Posterior cingulate gyrus (tissue), 11 donors: ENCODE data around the gene RASSF7.
A peak's percentile ranks its signal among the peaks of the same experiment; 100 is the strongest.

ENCODE experiments used
- DNase-seq, 10 donors: peaks; one replicate each; pipeline versions ENCODE4 v3.0.0 to v3.0.0-alpha.2; 2020 to 2021; ENCODE audit warnings: mixed read lengths in 3 of 10
- intact Hi-C: fragments of 100-400 bp; cut with DNase I; formaldehyde crosslinking; loops from one replicate; pipeline ENCODE4 v1.15.1; 2023

RASSF7 gene

GRCh38 chr11:548700-549603, 11.8 kb upstream of the RASSF7 start:
- intact Hi-C loops = no loop called here
- peak in 1 of 10 donors; percentile 66 for DNase-seq

- intact Hi-C loops = no loop called here
Measured at GRCh38 chr11:550021-550745, 10.6 kb upstream of the RASSF7 start.

GRCh38 chr11:550746-551085, 10.1 kb upstream of the RASSF7 start:
- intact Hi-C loops = no loop called here
- DNase-seq = no peak

More at GRCh38 chr11:550021-550745, 10.6 kb upstream of the RASSF7 start:
- DNase-seq = no peak

GRCh38 chr11:551131-551530, 9.6 kb upstream of the RASSF7 start:
- intact Hi-C loops = no loop called here
- no peak for DNase-seq

GRCh38 chr11:551596-551995, 9.2 kb upstream of the RASSF7 start:
- intact Hi-C loops = no loop called here
- no peak for DNase-seq

- intact Hi-C loops = no loop called here
- no peak for DNase-seq
Measured at GRCh38 chr11:553083-553987, 7.4 kb upstream of the RASSF7 start.

- peak in 1 of 10 donors; percentile 68 for DNase-seq
- intact Hi-C loops = no loop called here
Measured at GRCh38 chr11:553988-554340, 6.8 kb upstream of the RASSF7 start.

GRCh38 chr11:554428-555226, 6.1 kb upstream of the RASSF7 start:
- peak in 2 of 10 donors; percentile 39 to 53 for DNase-seq
- intact Hi-C loops = loop anchor here (5.0 kb wide), 1 partner anchor 168 kb away; no protein-coding TSS in a partner anchor

- DNase-seq = no peak
- intact Hi-C loops = loop anchor here (5.0 kb wide), 1 partner anchor 167 kb away; no protein-coding TSS in a partner anchor
Measured at GRCh38 chr11:555227-555779, 5.5 kb upstream of the RASSF7 start.

- no peak for DNase-seq
- intact Hi-C loops = loop anchor here (5.0 kb wide), 1 partner anchor 166 kb away; no protein-coding TSS in a partner anchor
Measured at GRCh38 chr11:555780-556661, 4.7 kb upstream of the RASSF7 start.

GRCh38 chr11:556662-557256, 4.0 kb upstream of the RASSF7 start:
- intact Hi-C loops = loop anchor here (5.0 kb wide), 1 partner anchor 166 kb away; no protein-coding TSS in a partner anchor
- no peak for DNase-seq

GRCh38 chr11:557328-558132, 3.2 kb upstream of the RASSF7 start:
- intact Hi-C loops = loop anchor here (5.0 kb wide), 1 partner anchor 165 kb away; no protein-coding TSS in a partner anchor
- no peak for DNase-seq

- intact Hi-C loops = loop anchor here (5.0 kb wide), 1 partner anchor 164 kb away; no protein-coding TSS in a partner anchor
- DNase-seq = peak in 1 of 10 donors; percentile 66
Measured at GRCh38 chr11:558503-558902, 2.3 kb upstream of the RASSF7 start.

GRCh38 chr11:559020-559620, 1.6 kb upstream of the RASSF7 start:
- DNase-seq = no peak
- intact Hi-C loops = loop anchor here (5.0 kb wide), 1 partner anchor 163 kb away; no protein-coding TSS in a partner anchor

- DNase-seq = no peak
- intact Hi-C loops = loop anchor here (5.0 kb wide), 1 partner anchor 162 kb away; no protein-coding TSS in a partner anchor
Measured at GRCh38 chr11:559712-560304, 962 bp upstream of the RASSF7 start.
